ENCODE results near the gene FCHSD2.

The FCHSD2 gene

DNA sequence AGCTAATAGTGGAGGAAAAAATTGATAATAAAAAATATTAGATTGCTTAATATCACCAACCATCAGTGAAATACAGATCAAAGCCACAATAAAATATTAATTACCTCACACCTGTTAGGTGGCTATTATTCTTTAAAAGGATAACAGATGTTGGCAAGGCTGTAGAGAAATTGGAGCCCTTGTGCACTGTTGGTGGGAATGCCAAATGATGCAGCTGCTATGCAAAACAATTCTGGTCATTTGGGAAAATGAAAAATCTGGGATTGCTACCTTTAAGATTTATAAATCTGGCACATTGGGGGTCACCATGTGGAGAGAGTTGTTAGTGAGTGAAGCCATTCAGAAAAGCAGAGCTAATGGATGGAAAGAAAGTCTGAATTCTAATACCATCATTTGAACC, 143.4 kb downstream of the FCHSD2 start:
- H3K27ac ChIP-seq (ENCODE audit: extremely low read depth, low read depth, low read length): no peak overlapping the region
- no peaks in the 10 kb centered on the region for H3K4me1 ChIP-seq (ENCODE audit: control insufficient read depth, insufficient read depth, low read length)
- no peaks in the 10 kb centered on the region for H3K36me3 ChIP-seq (ENCODE audit: control insufficient read depth in 2 of 2, insufficient read depth in 1 of 2, low read length in 2 of 2)
- TF ChIP-seq ZNF768 (tag by site-specific recombination; IDR thresholded peaks at IDR 0.05) (no peak), ZNF184 (tag by site-specific recombination; IDR thresholded peaks at IDR 0.05) (no peak), ZFP69B (tag by site-specific recombination; IDR thresholded peaks at IDR 0.05) (no peak), ZNF112 (tag by site-specific recombination; IDR thresholded peaks at IDR 0.05) (no peak), KLF9 (tag by site-specific recombination; IDR thresholded peaks at IDR 0.05; ENCODE audit: low read depth) (no peak), ZNF175 (tag by site-specific recombination; IDR thresholded peaks at IDR 0.05) (no peak), ZNF704 (tag by site-specific recombination; IDR thresholded peaks at IDR 0.05) (no peak), ZNF610 (tag by site-specific recombination; IDR thresholded peaks at IDR 0.05; ENCODE audit: borderline replicate concordance) (no peak), ZNF146 (tag by site-specific recombination; IDR thresholded peaks at IDR 0.05) (no peak), ZNF394 (tag by site-specific recombination; IDR thresholded peaks at IDR 0.05; ENCODE audit: borderline replicate concordance) (no peak), ZBTB6 (tag by site-specific recombination; IDR thresholded peaks at IDR 0.05) (no peak), ZSCAN18 (tag by site-specific recombination; IDR thresholded peaks at IDR 0.05) (no peak), ZNF214 (tag by site-specific recombination; IDR thresholded peaks at IDR 0.05; ENCODE audit: borderline replicate concordance) (no peak), WT1 (tag by site-specific recombination; IDR thresholded peaks at IDR 0.05) (no peak), ZNF202 (tag by site-specific recombination; IDR thresholded peaks at IDR 0.05; ENCODE audit: borderline replicate concordance) (no peak), ZNF174 (tag by site-specific recombination; IDR thresholded peaks at IDR 0.05) (no peak)
- TF ChIP-seq, protein P1, sequence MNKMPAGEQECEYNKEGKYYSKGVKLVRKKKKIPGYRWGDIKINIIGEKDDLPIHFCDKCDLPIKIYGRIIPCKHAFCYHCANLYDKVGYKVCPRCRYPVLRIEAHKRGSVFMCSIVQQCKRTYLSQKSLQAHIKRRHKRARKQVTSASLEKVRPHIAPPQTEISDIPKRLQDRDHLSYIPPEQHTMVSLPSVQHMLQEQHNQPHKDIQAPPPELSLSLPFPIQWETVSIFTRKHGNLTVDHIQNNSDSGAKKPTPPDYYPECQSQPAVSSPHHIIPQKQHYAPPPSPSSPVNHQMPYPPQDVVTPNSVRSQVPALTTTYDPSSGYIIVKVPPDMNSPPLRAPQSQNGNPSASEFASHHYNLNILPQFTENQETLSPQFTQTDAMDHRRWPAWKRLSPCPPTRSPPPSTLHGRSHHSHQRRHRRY (tag by site-specific recombination; IDR thresholded peaks at IDR 0.05): no peak
- TF ChIP-seq, protein P2, sequence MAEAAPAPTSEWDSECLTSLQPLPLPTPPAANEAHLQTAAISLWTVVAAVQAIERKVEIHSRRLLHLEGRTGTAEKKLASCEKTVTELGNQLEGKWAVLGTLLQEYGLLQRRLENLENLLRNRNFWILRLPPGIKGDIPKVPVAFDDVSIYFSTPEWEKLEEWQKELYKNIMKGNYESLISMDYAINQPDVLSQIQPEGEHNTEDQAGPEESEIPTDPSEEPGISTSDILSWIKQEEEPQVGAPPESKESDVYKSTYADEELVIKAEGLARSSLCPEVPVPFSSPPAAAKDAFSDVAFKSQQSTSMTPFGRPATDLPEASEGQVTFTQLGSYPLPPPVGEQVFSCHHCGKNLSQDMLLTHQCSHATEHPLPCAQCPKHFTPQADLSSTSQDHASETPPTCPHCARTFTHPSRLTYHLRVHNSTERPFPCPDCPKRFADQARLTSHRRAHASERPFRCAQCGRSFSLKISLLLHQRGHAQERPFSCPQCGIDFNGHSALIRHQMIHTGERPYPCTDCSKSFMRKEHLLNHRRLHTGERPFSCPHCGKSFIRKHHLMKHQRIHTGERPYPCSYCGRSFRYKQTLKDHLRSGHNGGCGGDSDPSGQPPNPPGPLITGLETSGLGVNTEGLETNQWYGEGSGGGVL (tag by site-specific recombination; IDR thresholded peaks at IDR 0.05): no peak
- TF ChIP-seq, protein P3, sequence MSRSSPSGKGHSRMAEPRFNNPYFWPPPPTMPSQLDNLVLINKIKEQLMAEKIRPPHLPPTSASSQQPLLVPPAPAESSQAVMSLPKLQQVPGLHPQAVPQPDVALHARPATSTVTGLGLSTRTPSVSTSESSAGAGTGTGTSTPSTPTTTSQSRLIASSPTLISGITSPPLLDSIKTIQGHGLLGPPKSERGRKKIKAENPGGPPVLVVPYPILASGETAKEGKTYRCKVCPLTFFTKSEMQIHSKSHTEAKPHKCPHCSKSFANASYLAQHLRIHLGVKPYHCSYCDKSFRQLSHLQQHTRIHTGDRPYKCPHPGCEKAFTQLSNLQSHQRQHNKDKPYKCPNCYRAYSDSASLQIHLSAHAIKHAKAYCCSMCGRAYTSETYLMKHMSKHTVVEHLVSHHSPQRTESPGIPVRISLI (tag by site-specific recombination; IDR thresholded peaks at IDR 0.05): no peak
- TF ChIP-seq, protein P4, sequence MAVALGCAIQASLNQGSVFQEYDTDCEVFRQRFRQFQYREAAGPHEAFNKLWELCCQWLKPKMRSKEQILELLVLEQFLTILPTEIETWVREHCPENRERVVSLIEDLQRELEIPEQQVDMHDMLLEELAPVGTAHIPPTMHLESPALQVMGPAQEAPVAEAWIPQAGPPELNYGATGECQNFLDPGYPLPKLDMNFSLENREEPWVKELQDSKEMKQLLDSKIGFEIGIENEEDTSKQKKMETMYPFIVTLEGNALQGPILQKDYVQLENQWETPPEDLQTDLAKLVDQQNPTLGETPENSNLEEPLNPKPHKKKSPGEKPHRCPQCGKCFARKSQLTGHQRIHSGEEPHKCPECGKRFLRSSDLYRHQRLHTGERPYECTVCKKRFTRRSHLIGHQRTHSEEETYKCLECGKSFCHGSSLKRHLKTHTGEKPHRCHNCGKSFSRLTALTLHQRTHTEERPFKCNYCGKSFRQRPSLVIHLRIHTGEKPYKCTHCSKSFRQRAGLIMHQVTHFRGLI (tag by site-specific recombination; IDR thresholded peaks at IDR 0.05): no peak
- no peak overlapping the region for H3K4me3 ChIP-seq (ENCODE audit: low read depth, low read length)
- ChIA-PET POLR2A (interaction anchor here (0.6 kb wide), 1 partner anchor 128 kb away, joined by 3 read pairs; no protein-coding TSS in a partner anchor), CTCF (no interaction called here)
- H3K9me3 ChIP-seq (ENCODE audit: control insufficient read depth, insufficient read depth, low read depth, low read length): no peaks in the 10 kb centered on the region

Measured in HEK293 (cell line).